ENCODE measurements around the gene HLA-F. TPM values are rescaled to one million over a fixed set of nuclear protein-coding genes. Genes with fewer than 3 reads are reported as not detected.

Gene HLA-F
- total and polyA plus RNA-seq, 7 donors: 12.0 to 26.5 (median 17.0) TPM

GRCh38 chr6:29744131-29744530 lies 20.9 kb downstream of the HLA-F start:
- no peak for ATAC-seq
- Histone ChIP-seq H3K36me3 (ENCODE audit: insufficient read depth in 1 of 2, low read depth in 1 of 2) (no peaks in the 10 kb centered on the region), H3K4me1 (no peaks in the 10 kb centered on the region), H3K27me3 (ENCODE audit: insufficient read depth in 3 of 3, low read length in 2 of 3) (no peaks in the 10 kb centered on the region), H3K9me3 (no peaks in the 10 kb centered on the region), H3K4me3 (no peak overlapping the region), H3K27ac (no peak overlapping the region)
- DNase-seq: no peak
- 85 to 95% (median 91%) methylated on average over 4 of the region's 4 CpGs for WGBS, 3 donors
- intact Hi-C loops (cut with DNase I): loop anchor here in 1 of 2 donors (10.0 kb wide), 1 partner anchor 271 kb away; no protein-coding TSS in a partner anchor
- no peak for TF ChIP-seq CTCF (IDR thresholded peaks at IDR 0.05)

GRCh38 chr6:29744621-29745020 lies 21.4 kb downstream of the HLA-F start:
- Histone ChIP-seq H3K4me1 (peaks cover 4% of the 10 kb centered on the region), H3K4me3 (no peak overlapping the region), H3K9me3 (no peaks in the 10 kb centered on the region), H3K27me3 (ENCODE audit: insufficient read depth in 3 of 3, low read length in 2 of 3) (no peaks in the 10 kb centered on the region), H3K27ac (no peak overlapping the region), H3K36me3 (ENCODE audit: insufficient read depth in 1 of 2, low read depth in 1 of 2) (no peaks in the 10 kb centered on the region)
- intact Hi-C loops (cut with DNase I): loop anchor here in 1 of 2 donors (10.0 kb wide), 1 partner anchor 270 kb away; no protein-coding TSS in a partner anchor
- DNase-seq (no peak), ATAC-seq (no peak)
- WGBS, 3 donors: 76 to 80% (median 76%) methylated on average over 4 of the region's 4 CpGs
- no peak for TF ChIP-seq CTCF (IDR thresholded peaks at IDR 0.05)

GRCh38 chr6:29745386-29745785 lies 22.2 kb downstream of the HLA-F start:
- Histone ChIP-seq H3K4me1 (peaks cover 5% of the 10 kb centered on the region), H3K27me3 (ENCODE audit: insufficient read depth in 3 of 3, low read length in 2 of 3) (no peaks in the 10 kb centered on the region), H3K36me3 (ENCODE audit: insufficient read depth in 1 of 2, low read depth in 1 of 2) (no peaks in the 10 kb centered on the region), H3K4me3 (no peak overlapping the region), H3K27ac (no peak overlapping the region), H3K9me3 (no peaks in the 10 kb centered on the region)
- no peak for DNase-seq
- TF ChIP-seq CTCF (IDR thresholded peaks at IDR 0.05): no peak
- no peak for ATAC-seq
- 68 to 89% (median 88%) methylated on average over 3 of the region's 3 CpGs for WGBS, 3 donors
- intact Hi-C loops (cut with DNase I): loop anchor here in 1 of 2 donors (10.0 kb wide), 1 partner anchor 269 kb away; no protein-coding TSS in a partner anchor

GRCh38 chr6:29745855-29746449 lies 22.7 kb downstream of the HLA-F start:
- intact Hi-C loops (cut with DNase I): loop anchor here in 1 of 2 donors (10.0 kb wide), 1 partner anchor 269 kb away; no protein-coding TSS in a partner anchor

More at GRCh38 chr6:29745855-29746449, 22.7 kb downstream of the HLA-F start:
- Histone ChIP-seq H3K4me1 (peaks cover 5% of the 10 kb centered on the region), H3K4me3 (no peak overlapping the region), H3K9me3 (no peaks in the 10 kb centered on the region), H3K27ac (no peak overlapping the region), H3K27me3 (ENCODE audit: insufficient read depth in 3 of 3, low read length in 2 of 3) (no peaks in the 10 kb centered on the region), H3K36me3 (ENCODE audit: insufficient read depth in 1 of 2, low read depth in 1 of 2) (no peaks in the 10 kb centered on the region)
- DNase-seq (no peak), ATAC-seq (no peak)
- WGBS, 3 donors: 64 to 78% (median 76%) methylated on average over 4 of the region's 4 CpGs
- TF ChIP-seq CTCF (IDR thresholded peaks at IDR 0.05): no peak

Data from psoas muscle (tissue), 8 donors.